Body of pancreas (tissue), 4 donors: ENCODE measurements around the gene GGTA1.

ENCODE experiments used
- POLR2A ChIP-seq, 3 donors: fragments of 450-650 bp; IDR thresholded peaks; one replicate each; pipeline ENCODE4 v1.6.1; 2016; ENCODE audit warnings: antibody characterized with exemption in 3 of 3, mild to moderate bottlenecking in 2 of 3
- TF ChIP-seq, protein P1 (sequence below), 7 experiments: fragments of 450-650 bp in 4 of 7; fragments of 200-600 bp in 3 of 7; sonication (generic) in 3 of 7; IDR thresholded peaks; one replicate each; pipeline ENCODE4 v1.5.1; 2016 to 2019; ENCODE audit warnings: antibody characterized with exemption in 7 of 7

DNA sequence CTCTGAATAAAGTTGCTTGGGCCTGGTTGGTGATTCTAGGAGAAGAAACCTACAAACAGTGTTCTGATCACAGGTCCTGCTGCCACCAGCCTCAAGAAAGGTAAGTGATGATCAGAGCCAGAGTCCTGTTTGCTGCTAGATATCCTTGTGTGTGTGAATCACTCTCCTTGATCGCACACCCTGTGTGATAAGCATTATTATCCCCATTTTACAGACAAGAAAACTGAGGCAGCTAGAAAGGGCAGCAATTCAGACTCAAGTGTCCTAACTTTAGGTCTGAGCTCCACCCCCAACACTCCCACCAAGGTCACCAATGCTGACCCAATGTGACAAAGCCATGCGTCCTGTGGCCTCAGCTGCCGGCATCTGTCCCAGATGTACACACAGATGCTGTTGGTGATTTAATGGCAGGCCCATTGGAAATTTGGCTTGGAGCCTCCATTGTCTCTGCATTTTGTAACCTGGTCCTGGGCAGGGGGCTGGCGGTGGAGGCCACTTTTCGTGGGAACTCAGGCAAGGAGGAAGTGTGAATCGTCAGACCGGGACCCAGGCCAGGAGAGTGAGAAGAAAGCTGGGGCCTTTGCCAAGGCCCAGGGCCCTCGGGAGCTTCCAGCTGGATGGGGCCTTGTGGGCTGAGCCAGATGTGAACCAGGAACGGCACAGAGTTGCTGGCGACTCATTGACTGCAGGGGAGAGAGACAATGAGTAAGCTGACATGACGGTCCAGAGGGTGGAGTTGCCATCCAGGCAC is 29.8 kb upstream of the GGTA1 start:
- TF ChIP-seq, protein P1, sequence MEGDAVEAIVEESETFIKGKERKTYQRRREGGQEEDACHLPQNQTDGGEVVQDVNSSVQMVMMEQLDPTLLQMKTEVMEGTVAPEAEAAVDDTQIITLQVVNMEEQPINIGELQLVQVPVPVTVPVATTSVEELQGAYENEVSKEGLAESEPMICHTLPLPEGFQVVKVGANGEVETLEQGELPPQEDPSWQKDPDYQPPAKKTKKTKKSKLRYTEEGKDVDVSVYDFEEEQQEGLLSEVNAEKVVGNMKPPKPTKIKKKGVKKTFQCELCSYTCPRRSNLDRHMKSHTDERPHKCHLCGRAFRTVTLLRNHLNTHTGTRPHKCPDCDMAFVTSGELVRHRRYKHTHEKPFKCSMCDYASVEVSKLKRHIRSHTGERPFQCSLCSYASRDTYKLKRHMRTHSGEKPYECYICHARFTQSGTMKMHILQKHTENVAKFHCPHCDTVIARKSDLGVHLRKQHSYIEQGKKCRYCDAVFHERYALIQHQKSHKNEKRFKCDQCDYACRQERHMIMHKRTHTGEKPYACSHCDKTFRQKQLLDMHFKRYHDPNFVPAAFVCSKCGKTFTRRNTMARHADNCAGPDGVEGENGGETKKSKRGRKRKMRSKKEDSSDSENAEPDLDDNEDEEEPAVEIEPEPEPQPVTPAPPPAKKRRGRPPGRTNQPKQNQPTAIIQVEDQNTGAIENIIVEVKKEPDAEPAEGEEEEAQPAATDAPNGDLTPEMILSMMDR (IDR thresholded peaks at IDR 0.05), result no peak
- TF ChIP-seq POLR2A (IDR thresholded peaks at IDR 0.05), result no peak
